Trophoblast cell (in vitro differentiated cells and primary cell): ENCODE data around the gene APC.

Experiments
- DNase-seq, 2 donors: peaks; one replicate each; pipeline ENCODE4 v3.0.0-alpha.2; 2016
- H2AFZ ChIP-seq: 2 replicates; pipeline ENCODE4 v1.6.1; 2013; ENCODE audit warnings: low read length, moderate library complexity, mild to moderate bottlenecking; ENCODE audit not compliant: insufficient read depth, poor library complexity
- H2AK5ac ChIP-seq: 2 replicates; pipeline ENCODE4 v1.6.1; 2013; ENCODE audit warnings: mild to moderate bottlenecking, low read length
- H2BK120ac ChIP-seq: 2 replicates; pipeline ENCODE4 v1.6.1; 2013; ENCODE audit warnings: low read length, mild to moderate bottlenecking, moderate library complexity; ENCODE audit not compliant: insufficient read depth, poor library complexity
- H2BK12ac ChIP-seq: 2 replicates; pipeline ENCODE4 v1.6.1; 2013; ENCODE audit warnings: mild to moderate bottlenecking, low read length, moderate library complexity
- H2BK5ac ChIP-seq: 2 replicates; pipeline ENCODE4 v1.6.1; 2013; ENCODE audit warnings: low read length, low read depth, moderate library complexity, mild to moderate bottlenecking; ENCODE audit not compliant: poor library complexity
- H3K14ac ChIP-seq: 2 replicates; pipeline ENCODE4 v1.6.1; 2013; ENCODE audit warnings: mild to moderate bottlenecking, low read length
- H3K18ac ChIP-seq: 2 replicates; pipeline ENCODE4 v1.6.1; 2013; ENCODE audit warnings: mild to moderate bottlenecking, low read length
- H3K23ac ChIP-seq: 2 replicates; pipeline ENCODE4 v1.6.1; 2013; ENCODE audit warnings: low read length
- H3K27ac ChIP-seq: 2 replicates; pipeline ENCODE4 v1.5.1; 2013; ENCODE audit warnings: low read depth, mild to moderate bottlenecking, inconsistent platforms, low read length, moderate library complexity
- H3K27me3 ChIP-seq: 2 replicates; pipeline ENCODE4 v1.6.1; 2013; ENCODE audit warnings: inconsistent platforms, mild to moderate bottlenecking, low read length, moderate library complexity; ENCODE audit not compliant: insufficient read depth
- H3K36me3 ChIP-seq, 2 experiments: 1 replicate in 1 of 2; 2 replicates in 1 of 2; pipeline ENCODE4 v1.6.1; 2013; ENCODE audit warnings: low read length in 2 of 2, mild to moderate bottlenecking in 2 of 2, moderate library complexity in 1 of 2; ENCODE audit not compliant: insufficient read depth in 2 of 2, control insufficient read depth in 1 of 2
- H3K4ac ChIP-seq: 2 replicates; pipeline ENCODE4 v1.6.1; 2013; ENCODE audit warnings: low read depth, mild to moderate bottlenecking, low read length, moderate library complexity
- H3K4me1 ChIP-seq, 2 experiments: 1 replicate in 1 of 2; 2 replicates in 1 of 2; pipeline ENCODE4 v1.6.1; 2013; ENCODE audit warnings: low read length in 2 of 2, mild to moderate bottlenecking in 2 of 2, moderate library complexity in 1 of 2; ENCODE audit not compliant: insufficient read depth in 2 of 2, control insufficient read depth in 1 of 2
- H3K4me2 ChIP-seq: 2 replicates; pipeline ENCODE4 v1.6.1; 2013; ENCODE audit warnings: inconsistent platforms, mild to moderate bottlenecking, low read length, moderate library complexity
- H3K4me3 ChIP-seq: 2 replicates; pipeline ENCODE4 v1.5.1; 2013; ENCODE audit warnings: mild to moderate bottlenecking, low read depth, low read length, inconsistent platforms
- H3K79me1 ChIP-seq: one replicate; pipeline ENCODE4 v1.6.1; 2013; ENCODE audit warnings: low read length
- H3K79me2 ChIP-seq: 2 replicates; pipeline ENCODE4 v1.6.1; 2013; ENCODE audit warnings: low read length, mild to moderate bottlenecking; ENCODE audit not compliant: control insufficient read depth, insufficient read depth, poor library complexity
- H3K9ac ChIP-seq: 2 replicates; pipeline ENCODE4 v1.6.1; 2013; ENCODE audit warnings: mild to moderate bottlenecking, low read length
- H3K9me3 ChIP-seq: 2 replicates; pipeline ENCODE4 v1.6.1; 2013; ENCODE audit warnings: low read depth, mild to moderate bottlenecking, control low read depth, inconsistent platforms, low read length; ENCODE audit not compliant: insufficient read depth
- H4K12ac ChIP-seq: 2 replicates; pipeline ENCODE4 v1.6.1; 2013; ENCODE audit warnings: low read depth, mild to moderate bottlenecking, low read length, moderate library complexity
- H4K8ac ChIP-seq: 2 replicates; pipeline ENCODE4 v1.6.1; 2013; ENCODE audit warnings: low read depth, mild to moderate bottlenecking, low read length, moderate library complexity
- H4K91ac ChIP-seq: one replicate; pipeline ENCODE4 v1.6.1; 2013; ENCODE audit warnings: low read depth, mild to moderate bottlenecking, low read length, moderate library complexity
- WGBS: extraction: QIAGEN DNeasy Blood & Tissue Kit; methylation state at CpG from one replicate; pipeline ENCODE4 v1.1.7; 2013; ENCODE audit warnings: missing lambda C conversion rate; ENCODE audit not compliant: insufficient read length, insufficient coverage; ENCODE audit errors: extremely low coverage; 5-methylcytosine and 5-hydroxymethylcytosine counted together

APC gene

DNA sequence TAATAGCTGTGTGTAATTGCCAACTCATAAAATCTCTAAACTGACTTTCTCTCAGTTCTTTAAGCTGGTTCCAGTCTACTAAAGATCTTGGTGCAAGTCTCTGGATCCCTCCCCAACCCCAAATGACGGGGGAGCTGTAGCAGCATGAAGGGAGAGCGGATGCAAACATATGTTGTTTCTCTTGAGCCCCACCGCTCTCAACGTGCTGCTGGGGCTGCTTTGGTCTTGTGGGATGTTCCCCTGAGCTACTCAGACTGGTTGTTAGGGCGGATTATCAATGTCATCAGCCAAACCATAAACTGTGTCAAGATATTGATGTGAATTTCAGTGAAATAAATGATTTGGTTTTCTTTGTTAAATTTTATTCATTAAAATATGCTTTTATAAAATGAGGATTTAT lies 40.9 kb upstream of the APC start:
- H3K36me3 ChIP-seq, result no peaks in the 10 kb centered on the region
- no CpG with 5 or more reads among the region's 5 CpGs for WGBS
- H2BK120ac ChIP-seq, result no peak overlapping the region
- no peak overlapping the region for H4K8ac ChIP-seq
- peaks cover under 1% of the 10 kb centered on the region for H3K9me3 ChIP-seq
- no peak overlapping the region for H3K18ac ChIP-seq
- H3K4me1 ChIP-seq, result no peaks in the 10 kb centered on the region
- H3K23ac ChIP-seq, result no peak overlapping the region
- no peak overlapping the region for H3K4me3 ChIP-seq
- peak overlapping the region; percentile 29 for H2BK12ac ChIP-seq
- H4K12ac ChIP-seq, result no peak overlapping the region
- peaks cover 2% of the 10 kb centered on the region for H3K79me1 ChIP-seq
- peak overlapping the region; percentile 5 for H2AK5ac ChIP-seq
- H2AFZ ChIP-seq, result no peak overlapping the region
- DNase-seq, result no peak
- H3K27me3 ChIP-seq, result no peaks in the 10 kb centered on the region
- H2BK5ac ChIP-seq, result no peak overlapping the region
- no peaks in the 10 kb centered on the region for H3K79me2 ChIP-seq
- no peak overlapping the region for H3K4me2 ChIP-seq
- no peak overlapping the region for H3K4ac ChIP-seq
- H3K14ac ChIP-seq, result peak overlapping the region; percentile 60
- H3K27ac ChIP-seq, result no peak overlapping the region
- H3K9ac ChIP-seq, result no peak overlapping the region
- H4K91ac ChIP-seq, result no peak overlapping the region

DNA sequence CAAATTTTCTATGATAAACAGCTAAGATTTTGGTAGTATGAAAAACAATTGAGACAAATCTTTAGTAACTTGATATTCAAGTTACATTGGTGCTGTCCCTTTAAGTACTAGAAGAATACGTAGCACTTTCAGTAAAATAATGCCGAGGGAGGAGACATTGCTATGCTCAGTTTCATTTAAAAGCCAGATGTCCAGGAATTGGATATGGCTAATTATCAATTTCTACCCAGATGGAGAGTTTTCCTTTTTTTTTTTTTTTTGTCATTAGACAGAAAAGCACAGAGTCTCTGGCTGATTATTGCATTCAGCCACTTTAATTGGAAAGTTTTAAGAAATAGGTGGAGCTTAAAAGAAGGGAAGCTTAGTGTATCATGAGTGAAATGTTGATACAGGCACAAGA lies 40.4 kb upstream of the APC start:
- no CpG with 5 or more reads among the region's 2 CpGs for WGBS
- Histone ChIP-seq H3K4me3 (no peak overlapping the region), H3K36me3 (no peaks in the 10 kb centered on the region), H2BK120ac (no peak overlapping the region), H3K4me1 (no peaks in the 10 kb centered on the region), H2BK5ac (no peak overlapping the region), H3K18ac (no peak overlapping the region), H2AFZ (no peak overlapping the region), H4K8ac (no peak overlapping the region), H2BK12ac (no peak overlapping the region), H3K79me1 (peaks cover 2% of the 10 kb centered on the region), H3K14ac (no peak overlapping the region), H4K12ac (no peak overlapping the region), H3K4me2 (no peak overlapping the region), H2AK5ac (no peak overlapping the region), H3K27me3 (no peaks in the 10 kb centered on the region), H3K4ac (no peak overlapping the region), H4K91ac (no peak overlapping the region), H3K9ac (no peak overlapping the region), H3K79me2 (no peaks in the 10 kb centered on the region), H3K23ac (no peak overlapping the region), H3K27ac (no peak overlapping the region), H3K9me3 (no peaks in the 10 kb centered on the region)
- DNase-seq, result no peak

DNA sequence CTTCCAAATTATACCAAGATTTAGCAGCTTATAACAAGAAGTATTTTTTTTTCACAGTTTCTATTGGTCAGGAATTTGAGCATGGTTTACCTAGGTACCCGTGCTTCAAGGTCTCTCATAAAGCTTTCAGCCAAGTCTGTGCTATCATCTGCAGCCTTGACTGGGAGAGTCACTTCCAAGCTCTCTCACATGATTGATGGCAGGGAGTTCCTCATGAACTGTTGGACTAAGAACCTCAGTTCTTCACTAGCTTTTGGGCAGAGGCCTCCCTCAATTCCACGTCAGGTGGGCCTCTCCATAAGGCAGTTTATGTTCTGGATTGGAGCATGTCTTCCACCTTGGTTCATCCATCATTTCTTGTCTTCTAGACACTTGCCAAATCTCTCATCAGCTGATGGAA lies 39.9 kb upstream of the APC start:
- WGBS, result no CpG with 5 or more reads among the region's 2 CpGs
- H3K4me3 ChIP-seq, result no peak overlapping the region
- H3K79me2 ChIP-seq, result no peaks in the 10 kb centered on the region
- H4K8ac ChIP-seq, result no peak overlapping the region
- H2AFZ ChIP-seq, result no peak overlapping the region
- peak overlapping the region; percentile 43 for H2BK120ac ChIP-seq
- H3K4me1 ChIP-seq, result no peaks in the 10 kb centered on the region
- H3K36me3 ChIP-seq, result no peaks in the 10 kb centered on the region
- no peak overlapping the region for H4K12ac ChIP-seq
- H3K18ac ChIP-seq, result no peak overlapping the region
- H4K91ac ChIP-seq, result no peak overlapping the region
- H3K9me3 ChIP-seq, result no peaks in the 10 kb centered on the region
- H2BK12ac ChIP-seq, result peak overlapping the region; percentile 80
- no peak overlapping the region for H3K9ac ChIP-seq
- H3K23ac ChIP-seq, result peak overlapping the region; percentile 4
- peak overlapping the region; percentile 19 for H2AK5ac ChIP-seq
- no peak overlapping the region for H3K4me2 ChIP-seq
- H2BK5ac ChIP-seq, result no peak overlapping the region
- peaks cover 2% of the 10 kb centered on the region for H3K79me1 ChIP-seq
- H3K27ac ChIP-seq, result no peak overlapping the region
- no peak overlapping the region for H3K14ac ChIP-seq
- no peak overlapping the region for H3K4ac ChIP-seq
- no peaks in the 10 kb centered on the region for H3K27me3 ChIP-seq
- DNase-seq, result no peak

- H2AFZ ChIP-seq, result no peak overlapping the region
- H2BK120ac ChIP-seq, result no peak overlapping the region
- H4K91ac ChIP-seq, result no peak overlapping the region
- H3K27me3 ChIP-seq, result no peaks in the 10 kb centered on the region
- H2BK5ac ChIP-seq, result no peak overlapping the region
- no peak overlapping the region for H2BK12ac ChIP-seq
- H4K8ac ChIP-seq, result no peak overlapping the region
- H3K14ac ChIP-seq, result no peak overlapping the region
- peaks cover 3% of the 10 kb centered on the region in 2 experiments for H3K4me1 ChIP-seq
- H3K36me3 ChIP-seq, result no peaks in the 10 kb centered on the region
- H3K18ac ChIP-seq, result no peak overlapping the region
- peaks cover 7% of the 10 kb centered on the region for H3K79me2 ChIP-seq
- no peak overlapping the region for H2AK5ac ChIP-seq
- H3K27ac ChIP-seq, result no peak overlapping the region
- DNase-seq, result no peak
- peaks cover 2% of the 10 kb centered on the region for H3K9me3 ChIP-seq
- H3K4me2 ChIP-seq, result no peak overlapping the region
- H3K4me3 ChIP-seq, result peak overlapping the region; percentile 56
- no peak overlapping the region for H3K23ac ChIP-seq
- H4K12ac ChIP-seq, result no peak overlapping the region
- WGBS, result no CpG with 5 or more reads among the region's 7 CpGs
- no peak overlapping the region for H3K4ac ChIP-seq
- H3K9ac ChIP-seq, result no peak overlapping the region
- peaks cover 9% of the 10 kb centered on the region for H3K79me1 ChIP-seq
Observed at GRCh38 chr5:112703866-112704820, 33.5 kb upstream of the APC start.
